ENCODE results near the gene MRPL42. TPM values are rescaled to one million over a fixed set of nuclear protein-coding genes. Genes with fewer than 3 reads are reported as not detected.
A peak's percentile ranks its signal among the peaks of the same experiment; 100 is the strongest.

MRPL42 gene
- total and polyA plus RNA-seq, 10 donors = 17.9 to 56.8 (median 44.2) TPM

- WGBS, 5 donors = 0 to 1% (median 0%) methylated on average over 19 to 55 of the region's 55 CpGs
- H3K36me3 ChIP-seq = no peaks in the 10 kb centered on the region
- TF ChIP-seq POLR2A (IDR thresholded peaks at IDR 0.05) (no peak), POLR2AphosphoS5 (IDR thresholded peaks at IDR 0.05) (peak in 2 of 3 donors; percentile 13 to 51), CTCF (IDR thresholded peaks at IDR 0.05 in 8 of 11, conservative IDR thresholded peaks at IDR 0.05 in 3 of 11) (no peak)
- H3K9me3 ChIP-seq = no peaks in the 10 kb centered on the region
- H3K27me3 ChIP-seq (replicated peaks in 1 of 7) = no peaks in the 10 kb centered on the region
- H3K4me3 ChIP-seq = peak overlapping the region; percentile 91 to 100 (median 99)
- peaks cover 41 to 62% (median 58%) of the 10 kb centered on the region in 6 donors for H3K4me1 ChIP-seq
- intact Hi-C loops (cut with DNase I; ENCODE audit: low total_unique reads) = no loop called here
- peak; percentile 92 for DNase-seq
- H3K27ac ChIP-seq = peak overlapping the region; percentile 73 to 96 (median 95)
Measured at GRCh38 chr12:93441081-93441616, 26.2 kb upstream of the MRPL42 start.

GRCh38 chr12:93441617-93442410 lies 25.5 kb upstream of the MRPL42 start, which contains the start of gene UBE2N:
Gene UBE2N (minus strand): TSS chr12:93441947. CDS start chr12:93441884, 63 bp downstream.
- TF ChIP-seq POLR2A (IDR thresholded peaks at IDR 0.05) (peak in 2 of 3 donors; percentile 27 to 38), CTCF (IDR thresholded peaks at IDR 0.05 in 8 of 11, conservative IDR thresholded peaks at IDR 0.05 in 3 of 11) (peak in 2 of 11 experiments; percentile 20 to 21), POLR2AphosphoS5 (IDR thresholded peaks at IDR 0.05) (peak; percentile 90 to 95 (median 91))
- no peaks in the 10 kb centered on the region for H3K27me3 ChIP-seq (replicated peaks in 1 of 7)
- intact Hi-C loops (cut with DNase I; ENCODE audit: low total_unique reads) = no loop called here
- WGBS, 5 donors = 0% methylated on average over 19 to 105 of the region's 105 CpGs
- H3K36me3 ChIP-seq = no peaks in the 10 kb centered on the region
- no peaks in the 10 kb centered on the region for H3K9me3 ChIP-seq
- DNase-seq = peak; percentile 100
- H3K27ac ChIP-seq = peak within 1 kb of the TSS; percentile 73 to 96 (median 95)
- peak within 1 kb of the TSS; percentile 91 to 100 (median 99) for H3K4me3 ChIP-seq
- H3K4me1 ChIP-seq = peaks cover 37 to 55% (median 51%) of the 10 kb centered on the region in 6 donors

GRCh38 chr12:93442411-93443340 lies 24.6 kb upstream of the MRPL42 start:
- 6 to 14% (median 8%) methylated on average over 19 of the region's 19 CpGs for WGBS, 5 donors
- Histone ChIP-seq H3K9me3 (no peaks in the 10 kb centered on the region), H3K4me3 (peak overlapping the region; percentile 91 to 100 (median 99)), H3K27ac (peak overlapping the region; percentile 73 to 96 (median 95)), H3K4me1 (peaks cover 29 to 47% (median 42%) of the 10 kb centered on the region in 6 donors), H3K27me3 (replicated peaks in 1 of 7) (no peaks in the 10 kb centered on the region), H3K36me3 (no peaks in the 10 kb centered on the region)
- TF ChIP-seq POLR2A (IDR thresholded peaks at IDR 0.05) = no peak
- TF ChIP-seq POLR2AphosphoS5 (IDR thresholded peaks at IDR 0.05) = no peak
- TF ChIP-seq CTCF (IDR thresholded peaks at IDR 0.05 in 8 of 11, conservative IDR thresholded peaks at IDR 0.05 in 3 of 11) = no peak
- DNase-seq = no peak
- intact Hi-C loops (cut with DNase I; ENCODE audit: low total_unique reads) = no loop called here
